ENCODE data around the gene BMPR1A.

BMPR1A gene

DNA sequence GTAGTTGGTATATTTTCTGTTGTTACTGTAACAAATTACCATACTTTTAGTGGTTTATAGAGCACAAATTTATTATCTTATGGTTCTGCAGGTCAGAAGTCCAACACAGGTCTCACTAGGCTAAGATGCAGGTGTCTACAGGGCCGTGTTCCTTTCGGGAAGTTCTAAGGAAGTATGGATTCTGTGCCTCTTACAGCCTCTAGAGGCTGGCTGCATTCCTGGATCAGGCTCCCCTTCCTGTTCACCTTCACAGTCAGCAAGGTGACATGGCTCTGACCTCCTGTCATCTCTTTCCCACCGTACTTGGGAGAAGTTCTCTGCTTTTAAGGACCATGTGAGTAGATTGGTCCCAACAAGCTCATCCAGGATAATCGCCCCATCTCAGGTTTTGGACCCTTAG lies 37.3 kb downstream of the BMPR1A start:
- TF ChIP-seq ZFX (IDR thresholded peaks at IDR 0.05) (no peak), CTCF (conservative IDR thresholded peaks at IDR 0.05) (no peak)
- H3K27ac ChIP-seq, result no peak overlapping the region

DNA sequence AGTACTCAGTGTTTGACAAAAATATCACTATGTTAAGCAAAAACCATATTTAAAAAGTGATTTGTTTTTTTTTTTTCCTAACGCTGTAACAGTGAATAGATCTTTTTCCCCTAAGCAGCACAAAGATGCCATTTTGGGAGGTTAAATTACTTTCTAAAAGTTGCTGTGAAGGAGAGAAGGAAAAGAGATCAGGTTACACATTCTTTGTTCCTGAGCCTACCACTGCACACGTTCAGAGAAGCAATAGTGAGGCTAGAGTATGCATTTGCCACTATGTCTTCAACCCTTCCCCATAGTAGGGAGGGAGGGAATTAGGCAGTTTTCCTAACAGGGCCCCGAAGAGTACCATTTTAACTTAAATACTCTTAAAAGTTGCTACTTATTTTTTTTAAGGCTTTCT lies 38.9 kb downstream of the BMPR1A start:
- no peak for TF ChIP-seq CTCF (conservative IDR thresholded peaks at IDR 0.05)
- no peak overlapping the region for H3K27ac ChIP-seq

DNA sequence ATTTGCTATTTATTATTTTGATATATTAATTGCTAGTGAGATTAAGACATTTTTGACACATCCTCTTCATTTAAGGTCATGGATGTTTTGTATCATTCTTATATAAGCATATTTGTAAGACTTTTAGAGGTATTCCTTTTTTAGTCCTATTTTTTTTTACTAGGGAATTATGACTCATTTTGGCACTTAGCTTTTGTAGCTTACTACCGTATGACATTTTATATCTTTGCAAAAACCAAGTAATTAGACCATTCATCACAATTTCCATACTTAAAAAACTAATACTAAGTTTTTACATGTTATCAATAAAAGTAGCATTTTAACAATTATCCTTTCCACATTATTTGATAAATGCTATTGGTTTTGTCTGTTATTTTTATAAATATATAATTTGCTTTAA lies 41.6 kb downstream of the BMPR1A start:
- TF ChIP-seq CTCF (conservative IDR thresholded peaks at IDR 0.05) (no peak), ZFX (IDR thresholded peaks at IDR 0.05) (no peak)
- no peak overlapping the region for H3K27ac ChIP-seq

DNA sequence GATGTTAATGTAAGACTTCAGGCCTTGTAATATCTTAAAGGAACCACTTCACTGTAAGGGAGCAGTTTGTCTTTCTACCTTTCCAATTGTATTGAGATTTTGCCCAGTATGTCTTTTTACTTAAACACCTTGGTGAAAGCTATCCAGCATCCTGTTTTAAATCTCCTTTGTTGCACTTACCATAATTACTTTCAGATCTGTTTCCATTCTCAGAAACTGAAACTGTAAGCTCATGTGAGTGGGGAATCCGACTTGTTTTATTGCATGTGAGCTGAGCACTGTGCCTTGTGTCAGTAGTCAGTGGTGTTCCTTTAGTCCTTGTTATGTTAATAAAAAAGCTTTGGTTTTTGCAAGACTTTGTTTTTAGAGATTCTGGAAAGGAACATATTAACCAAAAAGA lies 42.2 kb downstream of the BMPR1A start:
- TF ChIP-seq ZFX (IDR thresholded peaks at IDR 0.05) (no peak), CTCF (conservative IDR thresholded peaks at IDR 0.05) (no peak)
- H3K27ac ChIP-seq, result no peak overlapping the region

DNA sequence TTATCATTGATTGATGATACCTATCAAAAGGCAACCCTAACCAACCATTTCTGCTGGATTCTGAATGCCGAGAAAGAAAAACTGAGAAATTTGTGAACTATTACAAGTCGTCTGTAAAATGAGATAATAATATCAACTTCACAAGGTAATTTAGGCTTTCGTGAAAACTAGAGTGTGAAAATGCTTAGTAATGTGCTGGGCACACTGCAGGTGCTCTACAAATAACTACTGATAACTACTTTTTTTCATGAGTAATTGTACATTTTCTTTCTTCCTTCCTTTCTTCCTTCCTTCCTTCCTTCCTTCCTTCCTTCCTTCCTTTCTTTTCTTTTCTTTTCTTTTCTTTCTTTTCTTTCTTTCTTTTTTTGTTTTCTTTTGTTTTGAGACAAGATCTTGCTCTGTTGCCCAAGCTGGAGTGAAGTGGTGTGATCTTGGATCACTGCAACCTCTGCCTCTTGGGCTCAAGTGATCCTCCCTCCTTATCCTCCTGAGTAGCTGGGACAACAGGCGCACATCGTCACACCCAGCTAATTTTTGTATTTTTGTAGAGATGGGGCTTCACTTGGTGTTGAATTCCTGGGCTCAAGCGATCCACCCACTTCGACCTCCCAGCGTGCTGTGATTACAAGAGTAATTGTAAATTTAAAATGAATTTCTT lies 42.9 kb downstream of the BMPR1A start:
- TF ChIP-seq CTCF (conservative IDR thresholded peaks at IDR 0.05) (no peak), ZFX (IDR thresholded peaks at IDR 0.05) (no peak)
- no peak overlapping the region for H3K27ac ChIP-seq

DNA sequence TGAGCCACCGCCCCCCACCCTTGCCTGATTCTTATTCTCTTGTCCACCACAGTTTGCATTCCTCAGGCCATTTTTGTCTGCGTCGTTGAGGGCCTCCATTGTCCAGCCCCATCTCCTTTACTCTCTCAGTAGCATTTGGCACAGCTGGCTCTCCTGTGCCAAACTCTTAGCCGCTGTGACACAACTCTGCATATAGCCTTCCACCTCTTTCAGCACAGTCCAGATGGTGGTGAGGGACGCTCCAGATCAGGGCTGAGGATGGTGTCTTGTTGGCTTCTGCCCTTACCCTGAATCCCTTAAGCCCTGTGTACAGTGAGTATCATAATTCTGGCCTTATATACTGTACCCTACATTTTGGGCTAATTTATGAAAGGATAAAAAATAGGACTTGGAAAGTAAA lies 45.6 kb downstream of the BMPR1A start:
- no peak for TF ChIP-seq CTCF (conservative IDR thresholded peaks at IDR 0.05)
- TF ChIP-seq ZFX (IDR thresholded peaks at IDR 0.05), result no peak
- H3K27ac ChIP-seq, result no peak overlapping the region

GRCh38 chr10:86802473-86803108 lies 46.2 kb downstream of the BMPR1A start:
- no peak overlapping the region for H3K27ac ChIP-seq
- TF ChIP-seq ZFX (IDR thresholded peaks at IDR 0.05) (no peak), CTCF (conservative IDR thresholded peaks at IDR 0.05) (no peak)

Measured in C4-2B (cell line).